Neutrophil (primary cell): ENCODE data around the gene ALOX12B.

Experiments used
- H3K27ac ChIP-seq: fragments of 200-600 bp; sonication (generic); 2 replicates; pipeline ENCODE4 v1.5.1; 2016; ENCODE audit warnings: mild to moderate bottlenecking, moderate library complexity
- H3K27me3 ChIP-seq: fragments of 200-600 bp; sonication (generic); 2 replicates; pipeline ENCODE4 v1.6.0; 2016; ENCODE audit warnings: mild to moderate bottlenecking
- H3K36me3 ChIP-seq: fragments of 200-600 bp; sonication (generic); 2 replicates; pipeline ENCODE4 v1.5.1; 2017
- H3K4me1 ChIP-seq, 2 experiments: fragments of 200-600 bp in 1 of 2; sonication (generic) in 1 of 2; 1 replicate in 1 of 2; 2 replicates in 1 of 2; pipeline versions ENCODE4 v1.5.1 to v1.6.1; 2013 to 2016; ENCODE audit warnings: low read depth in 1 of 2, low read length in 1 of 2, mild to moderate bottlenecking in 1 of 2, moderate library complexity in 1 of 2; ENCODE audit not compliant: control insufficient read depth in 1 of 2, insufficient read depth in 1 of 2
- H3K4me3 ChIP-seq, 2 experiments: fragments of 200-600 bp in 1 of 2; sonication (generic) in 1 of 2; 1 replicate in 1 of 2; 2 replicates in 1 of 2; pipeline ENCODE4 v1.5.1; 2013 to 2016; ENCODE audit warnings: low read depth in 1 of 2, low read length in 1 of 2, mild to moderate bottlenecking in 1 of 2, moderate library complexity in 1 of 2
- H3K9me3 ChIP-seq: fragments of 200-600 bp; sonication (generic); 2 replicates; pipeline ENCODE4 v1.5.1; 2016
- TF ChIP-seq, protein P1 (sequence below): fragments of 200-600 bp; sonication (generic); IDR thresholded peaks from 2 replicates; pipeline ENCODE4 v1.5.1; 2016; ENCODE audit warnings: antibody characterized with exemption

Gene ALOX12B

GRCh38 chr17:8084250-8084649 is 3.3 kb downstream of the ALOX12B start:
- Histone ChIP-seq H3K4me3 (no peak overlapping the region), H3K36me3 (no peaks in the 10 kb centered on the region), H3K27me3 (peaks cover 78% of the 10 kb centered on the region), H3K9me3 (no peaks in the 10 kb centered on the region), H3K27ac (no peak overlapping the region), H3K4me1 (peaks cover 7 to 10% of the 10 kb centered on the region in 2 experiments)
- TF ChIP-seq, protein P1, sequence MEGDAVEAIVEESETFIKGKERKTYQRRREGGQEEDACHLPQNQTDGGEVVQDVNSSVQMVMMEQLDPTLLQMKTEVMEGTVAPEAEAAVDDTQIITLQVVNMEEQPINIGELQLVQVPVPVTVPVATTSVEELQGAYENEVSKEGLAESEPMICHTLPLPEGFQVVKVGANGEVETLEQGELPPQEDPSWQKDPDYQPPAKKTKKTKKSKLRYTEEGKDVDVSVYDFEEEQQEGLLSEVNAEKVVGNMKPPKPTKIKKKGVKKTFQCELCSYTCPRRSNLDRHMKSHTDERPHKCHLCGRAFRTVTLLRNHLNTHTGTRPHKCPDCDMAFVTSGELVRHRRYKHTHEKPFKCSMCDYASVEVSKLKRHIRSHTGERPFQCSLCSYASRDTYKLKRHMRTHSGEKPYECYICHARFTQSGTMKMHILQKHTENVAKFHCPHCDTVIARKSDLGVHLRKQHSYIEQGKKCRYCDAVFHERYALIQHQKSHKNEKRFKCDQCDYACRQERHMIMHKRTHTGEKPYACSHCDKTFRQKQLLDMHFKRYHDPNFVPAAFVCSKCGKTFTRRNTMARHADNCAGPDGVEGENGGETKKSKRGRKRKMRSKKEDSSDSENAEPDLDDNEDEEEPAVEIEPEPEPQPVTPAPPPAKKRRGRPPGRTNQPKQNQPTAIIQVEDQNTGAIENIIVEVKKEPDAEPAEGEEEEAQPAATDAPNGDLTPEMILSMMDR: no peak

DNA sequence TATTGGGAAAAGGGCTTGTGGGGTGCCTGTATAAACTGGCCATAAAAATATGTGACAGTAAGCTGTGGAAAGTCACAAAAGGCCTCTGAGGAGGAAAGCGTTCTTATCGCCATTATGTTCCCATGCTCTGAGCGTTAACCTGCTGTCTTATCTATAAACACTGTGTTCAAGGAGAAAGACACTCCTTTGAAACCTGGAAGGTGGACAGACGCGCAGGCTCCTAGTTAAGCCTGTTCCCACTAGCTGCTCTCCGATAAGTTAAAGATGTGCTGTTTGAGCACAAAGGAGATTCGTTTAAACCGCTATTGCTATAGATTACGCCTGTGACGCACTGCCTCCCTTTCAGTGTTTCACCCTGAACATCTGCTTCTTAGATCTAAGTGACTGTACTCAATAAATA is 5.2 kb downstream of the ALOX12B start:
- TF ChIP-seq, protein P1: no peak
- no peak overlapping the region for H3K4me3 ChIP-seq
- peaks cover 81% of the 10 kb centered on the region for H3K27me3 ChIP-seq
- peaks cover 9 to 13% of the 10 kb centered on the region in 2 experiments for H3K4me1 ChIP-seq
- no peak overlapping the region for H3K27ac ChIP-seq
- H3K9me3 ChIP-seq: no peaks in the 10 kb centered on the region
- H3K36me3 ChIP-seq: no peaks in the 10 kb centered on the region

DNA sequence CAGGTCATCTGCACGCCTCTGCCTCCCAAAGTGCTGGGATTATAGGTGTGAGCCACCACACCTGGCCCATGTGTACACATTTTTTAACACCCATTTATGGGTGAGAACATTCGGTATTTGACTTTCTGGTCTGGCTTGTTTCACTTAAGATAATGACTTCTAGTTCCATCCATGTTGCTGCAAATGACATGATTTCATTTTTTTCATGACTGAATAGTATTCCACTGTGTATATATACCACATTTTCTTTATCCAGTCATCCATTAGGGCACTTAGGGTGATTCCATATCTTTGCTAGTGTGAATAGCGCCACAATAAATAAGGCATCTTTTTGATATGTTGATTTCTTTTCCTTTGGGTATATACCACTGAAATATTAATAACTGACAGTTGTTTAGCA is 5.6 kb downstream of the ALOX12B start:
- H3K27me3 ChIP-seq: peaks cover 81% of the 10 kb centered on the region
- H3K4me1 ChIP-seq: peaks cover 9 to 13% of the 10 kb centered on the region in 2 experiments
- H3K4me3 ChIP-seq: no peak overlapping the region
- H3K27ac ChIP-seq: no peak overlapping the region
- no peaks in the 10 kb centered on the region for H3K9me3 ChIP-seq
- H3K36me3 ChIP-seq: no peaks in the 10 kb centered on the region
- TF ChIP-seq, protein P1: no peak

- TF ChIP-seq, protein P1: no peak
- H3K27ac ChIP-seq: no peak overlapping the region
- peaks cover 92% of the 10 kb centered on the region for H3K27me3 ChIP-seq
- H3K9me3 ChIP-seq: no peaks in the 10 kb centered on the region
- peaks cover 9 to 13% of the 10 kb centered on the region in 2 experiments for H3K4me1 ChIP-seq
- H3K36me3 ChIP-seq: no peaks in the 10 kb centered on the region
- H3K4me3 ChIP-seq: no peak overlapping the region
These were observed 6.7 kb downstream of the ALOX12B start for GRCh38 chr17:8080799-8081219.

DNA sequence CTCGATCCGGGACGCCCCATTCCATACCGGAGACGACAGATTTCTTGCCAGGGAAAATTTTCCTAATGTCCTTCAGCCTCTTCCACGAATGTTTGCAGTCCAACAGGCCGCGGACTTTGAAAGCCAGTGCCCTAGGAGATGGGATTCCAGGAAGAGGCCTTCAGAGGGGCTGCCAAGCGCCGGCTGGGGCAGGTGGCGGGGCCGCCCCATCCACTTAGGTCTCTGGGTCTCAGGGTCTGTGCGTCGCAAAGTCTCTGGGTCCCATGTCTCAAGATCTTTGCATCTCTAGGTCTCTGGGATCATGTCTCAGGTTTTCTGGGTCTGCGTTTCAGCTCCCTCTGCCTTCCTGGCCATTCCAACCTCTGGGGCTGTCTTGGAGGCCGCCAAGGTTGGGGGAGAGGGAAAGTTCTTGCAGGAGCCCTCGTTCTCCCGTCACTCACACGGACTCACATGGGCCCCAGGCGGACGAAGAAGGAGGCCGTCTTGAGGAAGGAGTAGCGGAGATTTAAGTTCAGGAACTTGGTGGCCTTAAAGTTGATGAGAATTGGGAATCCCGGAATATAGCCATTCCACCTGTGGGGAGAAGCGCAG is 7.2 kb downstream of the ALOX12B start:
- Histone ChIP-seq H3K4me3 (peak overlapping the region in 1 of 2 experiments; percentile 53), H3K27me3 (peaks cover 97% of the 10 kb centered on the region), H3K9me3 (no peaks in the 10 kb centered on the region), H3K27ac (no peak overlapping the region), H3K4me1 (peaks cover 9 to 13% of the 10 kb centered on the region in 2 experiments), H3K36me3 (no peaks in the 10 kb centered on the region)
- TF ChIP-seq, protein P1: no peak
